ENCODE data around the gene SGPP2. TPM values are rescaled to one million over a fixed set of nuclear protein-coding genes. Genes with fewer than 3 reads are reported as not detected.

SGPP2 gene
- total RNA-seq, 1 experiment from 2014 or later = 0.09 TPM

- ChIA-PET CTCF (no interaction called here), POLR2A (ENCODE audit: low non-redundant PET) (interaction anchor here (0.6 kb wide), 1 partner anchor 1053 kb away, joined by 3 read pairs; no protein-coding TSS in a partner anchor)
- no peaks in the 10 kb centered on the region for H3K36me3 ChIP-seq (ENCODE audit: insufficient read depth, low read length, poor library complexity, severe bottlenecking)
- H3K27ac ChIP-seq (ENCODE audit: low read depth, low read length, poor library complexity, severe bottlenecking) = no peak overlapping the region
- intact Hi-C loops (cut with micrococcal nuclease; ENCODE audit: unreplicated experiment) = no loop called here
- no peak for TF ChIP-seq CTCF (conservative IDR thresholded peaks at IDR 0.05; ENCODE audit: low read depth, low read length)
- TF ChIP-seq EZH2 (IDR thresholded peaks at IDR 0.05; ENCODE audit: borderline replicate concordance, low read depth, low read length, poor library complexity, severe bottlenecking) = no peak
- DNase-seq (ENCODE audit: low spot score) = no peak
- H3K27me3 ChIP-seq (replicated peaks; ENCODE audit: insufficient read depth, low read depth, low read length, poor library complexity) = no peaks in the 10 kb centered on the region
- H3K9me3 ChIP-seq (ENCODE audit: low read depth, low read length, poor library complexity, severe bottlenecking) = no peaks in the 10 kb centered on the region
- H3K4me1 ChIP-seq (ENCODE audit: insufficient read depth, low read length, poor library complexity, severe bottlenecking) = peaks cover 1% of the 10 kb centered on the region
- no peak overlapping the region for H3K4me3 ChIP-seq (ENCODE audit: low read depth, low read length, poor library complexity, severe bottlenecking)
- BruUV-seq (replicated peaks) = no TSS peak
Measured at GRCh38 chr2:222393733-222394267, 30.5 kb upstream of the SGPP2 start.

GRCh38 chr2:222398446-222398885, 25.9 kb upstream of the SGPP2 start:
- DNase-seq (ENCODE audit: low spot score) = no peak
- no TSS peak for BruUV-seq (replicated peaks)
- H3K4me3 ChIP-seq (ENCODE audit: low read depth, low read length, poor library complexity, severe bottlenecking) = no peak overlapping the region

DNA sequence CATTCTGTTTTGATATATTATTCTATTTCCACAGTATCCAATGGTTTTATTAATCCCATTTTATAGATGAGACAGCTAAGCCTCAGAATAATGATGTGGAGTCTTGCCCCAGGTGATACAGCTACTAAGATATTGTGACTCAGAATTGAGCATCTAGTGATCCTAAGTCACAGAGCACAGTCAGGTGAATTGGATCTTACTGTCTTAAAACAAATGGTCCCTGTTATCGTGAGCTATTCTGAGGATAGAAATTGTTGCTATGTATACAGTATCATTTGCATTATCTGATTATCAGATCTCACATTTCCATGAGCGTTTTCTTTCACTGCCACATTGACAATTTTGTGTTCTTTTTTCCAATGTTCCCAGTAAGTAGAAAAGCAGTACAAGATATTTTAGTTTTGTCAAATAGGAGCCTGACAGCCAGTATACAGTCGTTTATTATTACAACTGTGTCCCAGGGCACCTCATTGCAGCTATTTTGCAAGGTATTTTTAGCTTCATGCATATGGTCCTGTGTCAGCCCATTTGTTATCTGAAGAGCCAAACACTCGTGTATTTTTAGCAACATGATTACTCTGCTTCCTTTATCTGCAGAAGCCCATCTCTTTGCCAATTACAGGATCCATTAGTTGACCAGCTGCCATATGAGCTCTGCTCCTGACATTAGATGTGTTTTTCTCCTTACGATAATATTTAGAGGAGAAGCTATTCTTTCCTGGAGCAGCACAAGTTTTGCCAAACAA, 25.1 kb upstream of the SGPP2 start:
- CTCF ChIA-PET = interaction anchor here (0.7 kb wide), 1 partner anchor 64 kb away, joined by 3 read pairs; no protein-coding TSS in a partner anchor
- intact Hi-C loops (cut with micrococcal nuclease; ENCODE audit: unreplicated experiment) = no loop called here
- H3K27me3 ChIP-seq (replicated peaks; ENCODE audit: insufficient read depth, low read depth, low read length, poor library complexity) = no peaks in the 10 kb centered on the region
- BruUV-seq (replicated peaks) = no TSS peak
- DNase-seq (ENCODE audit: low spot score) = no peak
- H3K27ac ChIP-seq (ENCODE audit: low read depth, low read length, poor library complexity, severe bottlenecking) = no peak overlapping the region
- no peaks in the 10 kb centered on the region for H3K36me3 ChIP-seq (ENCODE audit: insufficient read depth, low read length, poor library complexity, severe bottlenecking)
- POLR2A ChIA-PET (ENCODE audit: low non-redundant PET) = no interaction called here
- H3K9me3 ChIP-seq (ENCODE audit: low read depth, low read length, poor library complexity, severe bottlenecking) = no peaks in the 10 kb centered on the region
- H3K4me3 ChIP-seq (ENCODE audit: low read depth, low read length, poor library complexity, severe bottlenecking) = no peak overlapping the region
- TF ChIP-seq EZH2 (IDR thresholded peaks at IDR 0.05; ENCODE audit: borderline replicate concordance, low read depth, low read length, poor library complexity, severe bottlenecking) (no peak), CTCF (conservative IDR thresholded peaks at IDR 0.05; ENCODE audit: low read depth, low read length) (no peak)
- H3K4me1 ChIP-seq (ENCODE audit: insufficient read depth, low read length, poor library complexity, severe bottlenecking) = peaks cover under 1% of the 10 kb centered on the region

More at GRCh38 chr2:222398446-222398885, 25.9 kb upstream of the SGPP2 start:
- H3K4me1 ChIP-seq (ENCODE audit: insufficient read depth, low read length, poor library complexity, severe bottlenecking) = no peaks in the 10 kb centered on the region
- intact Hi-C loops (cut with micrococcal nuclease; ENCODE audit: unreplicated experiment) = no loop called here
- no peaks in the 10 kb centered on the region for H3K9me3 ChIP-seq (ENCODE audit: low read depth, low read length, poor library complexity, severe bottlenecking)
- no peak overlapping the region for H3K27ac ChIP-seq (ENCODE audit: low read depth, low read length, poor library complexity, severe bottlenecking)
- no peak for TF ChIP-seq CTCF (conservative IDR thresholded peaks at IDR 0.05; ENCODE audit: low read depth, low read length)
- no peak for TF ChIP-seq EZH2 (IDR thresholded peaks at IDR 0.05; ENCODE audit: borderline replicate concordance, low read depth, low read length, poor library complexity, severe bottlenecking)
- no peaks in the 10 kb centered on the region for H3K27me3 ChIP-seq (replicated peaks; ENCODE audit: insufficient read depth, low read depth, low read length, poor library complexity)
- no peaks in the 10 kb centered on the region for H3K36me3 ChIP-seq (ENCODE audit: insufficient read depth, low read length, poor library complexity, severe bottlenecking)
- ChIA-PET POLR2A (ENCODE audit: low non-redundant PET) (no interaction called here), CTCF (no interaction called here)
